HG03469 (cell line): ENCODE data around the gene DSCAM.

ENCODE experiments used
- ATAC-seq: cut with Tn5 transposase; IDR thresholded peaks from one replicate; pipeline ENCODE4 v1.9.1; 2021; ENCODE audit warnings: mild to moderate bottlenecking, moderate library complexity, moderate number of reproducible peaks; ENCODE audit not compliant: unreplicated experiment

DSCAM gene

GRCh38 chr21:40770435-40771055 is 76.4 kb downstream of the DSCAM start:
- ATAC-seq: no peak

GRCh38 chr21:40769231-40769630 is 77.7 kb downstream of the DSCAM start:
- ATAC-seq: no peak

DNA sequence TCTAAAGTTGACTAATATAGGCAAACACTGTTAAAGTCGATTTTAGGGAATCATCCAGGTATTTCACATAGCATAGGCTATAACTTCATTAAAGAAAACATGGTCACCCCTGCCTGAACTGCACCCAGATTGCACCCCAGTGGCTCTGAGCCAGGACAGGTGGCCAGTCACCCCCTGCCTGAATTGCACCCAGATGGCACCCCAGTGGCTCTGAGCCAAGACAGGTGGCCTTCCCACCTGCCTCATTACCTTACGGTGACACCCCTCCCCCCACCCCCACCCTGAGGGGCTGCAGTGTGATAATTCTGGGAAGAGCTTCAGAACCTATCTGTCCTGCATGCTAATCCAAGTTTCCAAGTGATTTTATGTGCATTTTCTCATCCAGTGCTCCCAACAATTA is 78.9 kb downstream of the DSCAM start:
- no peak for ATAC-seq

- no peak for ATAC-seq
Observed at GRCh38 chr21:40766381-40766780, 80.6 kb downstream of the DSCAM start.

DNA sequence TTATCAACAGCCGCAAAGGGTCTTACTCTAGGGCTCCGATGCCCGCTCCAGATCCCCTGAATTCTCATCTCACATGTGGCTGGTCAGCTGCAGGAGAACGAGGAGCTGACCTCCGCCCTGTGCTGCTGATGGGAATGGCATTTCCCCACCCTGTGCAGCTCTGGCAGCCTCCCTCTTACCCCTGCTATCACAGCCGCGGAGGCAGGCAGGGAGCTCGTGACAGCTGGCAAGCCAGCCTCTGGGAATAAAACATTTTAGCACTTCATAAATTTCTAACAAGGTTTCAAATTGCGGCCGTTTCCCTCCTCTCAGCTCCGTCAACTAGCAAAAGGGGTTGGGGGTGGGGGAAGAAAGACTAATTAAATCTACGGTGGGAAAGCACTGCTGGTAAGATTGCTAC is 81.1 kb downstream of the DSCAM start:
- no peak for ATAC-seq

DNA sequence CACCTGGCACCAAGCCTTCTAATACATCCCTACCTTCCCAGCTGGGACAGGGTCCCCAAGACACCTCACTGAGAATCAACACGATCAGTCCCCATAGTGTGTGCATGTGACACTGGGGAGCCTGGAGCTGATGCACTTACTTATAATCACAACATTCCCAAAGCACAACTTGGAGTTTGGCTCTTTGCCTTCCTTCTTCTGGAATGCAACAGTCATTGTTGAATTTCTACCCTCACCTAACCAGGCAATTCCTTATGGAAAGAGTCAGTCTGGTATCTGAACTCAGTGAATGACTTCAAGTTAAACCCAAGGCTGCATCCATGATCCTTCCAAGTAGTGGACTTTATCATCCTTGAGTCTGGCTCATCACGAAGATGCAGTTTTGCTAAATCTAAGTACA is 86.1 kb downstream of the DSCAM start:
- ATAC-seq: no peak

- ATAC-seq: no peak
Observed at GRCh38 chr21:40759061-40759460, 87.9 kb downstream of the DSCAM start.

GRCh38 chr21:40757366-40757765 is 89.6 kb downstream of the DSCAM start:
- no peak for ATAC-seq

DNA sequence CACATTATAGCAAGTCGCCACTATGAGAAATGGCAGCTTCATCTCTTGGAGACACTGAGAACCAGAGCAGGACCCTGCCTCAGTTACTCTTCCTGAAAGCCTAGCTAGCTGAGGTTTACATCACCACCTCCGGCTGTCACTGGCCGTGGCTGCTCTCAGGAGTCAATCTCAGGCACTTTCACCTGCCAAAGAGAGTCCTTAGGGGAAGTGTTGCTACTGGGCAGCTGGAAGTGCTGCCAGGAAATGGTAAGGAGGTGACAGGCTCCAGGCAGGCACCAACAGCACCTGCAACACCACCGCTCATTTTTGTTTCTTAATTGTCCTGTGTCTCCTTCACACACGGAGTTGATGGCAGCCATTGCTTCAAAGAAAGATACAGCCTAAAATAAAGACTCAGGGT is 92.5 kb downstream of the DSCAM start:
- ATAC-seq: no peak

- ATAC-seq: no peak
Observed at GRCh38 chr21:40753756-40754155, 93.2 kb downstream of the DSCAM start.

DNA sequence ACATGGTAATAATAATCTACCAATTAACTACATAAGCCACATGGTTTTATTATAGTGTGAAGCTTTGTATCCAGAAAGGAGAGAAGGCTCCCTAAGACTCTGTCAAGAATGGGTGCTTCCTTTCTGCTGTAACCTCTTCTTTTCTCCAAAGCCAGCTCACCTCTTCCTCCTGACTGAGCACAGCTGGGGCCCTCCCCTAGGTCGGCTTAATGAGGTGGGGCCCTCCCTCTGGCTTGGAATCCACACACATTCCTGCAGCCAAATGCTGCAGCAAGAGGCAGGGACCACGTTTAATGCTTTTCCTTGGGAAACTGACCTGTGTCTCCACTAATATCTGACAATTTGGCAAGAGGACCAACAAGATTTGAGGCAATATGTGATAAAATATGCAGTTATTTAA is 94.8 kb downstream of the DSCAM start:
- ATAC-seq: no peak

GRCh38 chr21:40751221-40751620 is 95.7 kb downstream of the DSCAM start:
- ATAC-seq: no peak

GRCh38 chr21:40736145-40736544 is 110.8 kb downstream of the DSCAM start:
- no peak for ATAC-seq

GRCh38 chr21:40733024-40733397 is 113.9 kb downstream of the DSCAM start:
- no peak for ATAC-seq

- no peak for ATAC-seq
Observed at GRCh38 chr21:40732253-40733023, 114.5 kb downstream of the DSCAM start.

GRCh38 chr21:40731206-40731605 is 115.8 kb downstream of the DSCAM start:
- no peak for ATAC-seq

DNA sequence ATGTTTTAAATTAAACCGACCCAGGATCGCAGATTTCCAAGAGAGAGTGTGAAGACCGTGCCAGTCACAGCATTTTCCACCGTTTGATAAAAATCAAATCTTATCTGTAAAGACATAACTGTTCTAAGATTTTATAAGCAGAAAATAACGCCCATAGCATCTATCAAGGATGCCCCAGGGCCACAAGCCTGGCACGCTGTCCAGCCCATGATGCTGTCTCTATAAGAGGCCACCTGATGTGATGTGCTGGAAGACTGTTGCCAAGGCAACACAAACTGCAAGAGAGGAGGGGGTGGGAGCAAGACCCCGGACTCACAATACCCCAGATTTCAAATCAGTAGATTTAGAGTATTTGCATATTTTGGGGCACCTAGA is 116.5 kb downstream of the DSCAM start:
- ATAC-seq: no peak

DNA sequence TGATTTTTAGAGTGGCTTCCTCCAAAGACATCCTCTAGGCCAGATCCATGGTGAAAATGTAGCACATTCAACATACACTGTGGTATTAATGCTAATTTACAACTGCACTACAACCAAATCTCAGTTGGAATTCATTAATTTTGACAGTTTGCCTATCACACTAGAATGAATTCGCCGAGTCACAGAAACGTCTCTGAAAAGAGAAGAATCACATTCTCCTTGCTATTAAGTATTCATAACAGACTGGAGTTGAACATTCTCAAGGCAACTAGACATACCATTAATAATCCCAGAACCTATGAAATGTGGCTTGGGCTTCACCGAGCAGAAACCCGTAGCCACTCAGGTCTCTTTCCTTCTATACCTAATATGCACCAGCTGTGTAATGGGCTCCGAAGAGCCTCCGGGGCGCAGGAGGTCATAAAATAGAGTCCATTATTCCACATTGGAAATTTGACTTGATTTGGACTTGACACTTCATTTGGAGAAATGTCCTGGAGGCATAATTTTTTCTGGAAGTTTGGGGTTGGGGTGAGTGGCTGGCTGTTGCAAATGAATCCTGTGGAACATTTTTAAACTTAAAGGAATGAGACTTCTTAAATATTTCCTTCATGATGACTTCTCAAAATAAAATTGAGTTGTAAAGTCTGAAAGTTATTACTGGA is 117.1 kb downstream of the DSCAM start:
- ATAC-seq: no peak

DNA sequence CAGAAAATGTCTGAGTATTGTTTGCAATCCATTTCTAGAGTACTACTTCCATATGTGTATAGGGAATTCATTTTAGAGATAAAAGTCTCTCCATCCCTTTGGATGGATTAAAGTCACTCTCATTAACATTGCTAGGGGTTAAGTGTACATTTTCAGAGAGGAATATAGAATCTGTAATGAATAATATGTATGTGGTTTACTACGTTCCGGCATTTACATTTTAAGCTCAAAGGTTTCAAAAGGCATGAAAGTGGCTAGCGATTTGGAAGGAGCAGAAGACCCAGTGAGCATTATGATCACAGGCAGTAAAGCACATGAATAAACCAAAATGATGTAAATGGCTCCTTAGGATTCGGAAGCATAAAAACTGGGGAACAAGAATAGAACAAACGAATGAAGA is 123.0 kb downstream of the DSCAM start:
- ATAC-seq: no peak

GRCh38 chr21:40723317-40723716 is 123.6 kb downstream of the DSCAM start:
- ATAC-seq: no peak

DNA sequence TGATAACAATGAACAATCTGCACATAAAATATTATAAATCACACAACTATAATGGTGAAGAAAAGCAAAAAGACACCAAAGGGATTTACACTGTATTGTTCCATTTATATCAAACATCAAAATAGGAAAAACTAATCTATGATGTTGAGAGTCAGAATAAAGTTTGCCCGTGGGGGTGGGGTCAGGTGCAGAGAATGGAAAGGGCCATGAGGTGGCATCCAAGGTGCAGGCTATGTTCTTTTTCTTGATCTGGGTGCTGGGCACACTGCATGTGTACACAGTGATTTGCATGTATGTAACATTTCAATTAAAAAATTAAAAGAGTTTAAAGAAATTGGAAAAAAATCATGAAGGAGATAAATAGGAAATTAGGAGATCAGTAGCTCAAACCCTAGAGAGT is 127.3 kb downstream of the DSCAM start:
- ATAC-seq: no peak

- no peak for ATAC-seq
Observed at GRCh38 chr21:40717028-40717427, 129.9 kb downstream of the DSCAM start.
